Measurements from ENCODE around the gene ARRB1. TPM values are rescaled to one million over a fixed set of nuclear protein-coding genes. Genes with fewer than 3 reads are reported as not detected.

ARRB1 gene
- total and polyA plus RNA-seq, 2 donors from 2014 or later: 17.6 to 53.8 TPM

DNA sequence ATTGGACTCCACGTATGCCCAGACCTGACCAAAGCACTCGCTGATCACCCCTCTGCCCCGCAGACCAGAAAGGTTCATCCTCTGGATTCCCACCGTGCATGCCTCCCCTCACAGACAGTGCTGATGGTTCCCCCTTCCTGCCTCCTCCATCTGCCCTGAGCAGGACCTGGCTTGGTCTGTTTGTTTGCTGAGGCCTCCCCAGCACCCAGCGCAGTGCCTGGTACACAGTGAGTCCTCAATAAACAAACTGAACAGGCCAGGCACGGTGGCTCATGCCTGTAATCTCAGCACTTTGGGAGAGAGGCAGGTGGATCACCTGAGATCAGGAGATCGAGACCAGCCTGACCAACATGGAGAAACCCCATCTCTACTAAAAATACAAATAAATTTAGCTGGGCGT, 24.2 kb upstream of the ARRB1 start:
- no peak overlapping the region for H3K27ac ChIP-seq (ENCODE audit: low read depth in 2 of 2, low read length in 2 of 2)
- DNase-seq (no peak), FAIRE-seq (no peak)
- no peaks in the 10 kb centered on the region for H3K36me3 ChIP-seq (ENCODE audit: control insufficient read depth in 2 of 3, insufficient read depth in 3 of 3, low read length in 3 of 3)
- intact Hi-C loops (cut with DNase I): no loop called here
- H3K4me1 ChIP-seq (ENCODE audit: control insufficient read depth in 2 of 3, insufficient read depth in 2 of 3, low read depth in 1 of 3, low read length in 3 of 3): no peaks in the 10 kb centered on the region
- no peaks in the 10 kb centered on the region for H3K9me3 ChIP-seq (ENCODE audit: control insufficient read depth in 2 of 3, insufficient read depth in 1 of 3, low read length in 3 of 3)
- H3K4me3 ChIP-seq (ENCODE audit: low read length in 3 of 3): no peak overlapping the region
- no peak overlapping the region for H3K9ac ChIP-seq (ENCODE audit: low read length in 3 of 3)
- H3K27me3 ChIP-seq (ENCODE audit: control insufficient read depth, insufficient read depth, low read length): no peaks in the 10 kb centered on the region
- TF ChIP-seq, protein P1, sequence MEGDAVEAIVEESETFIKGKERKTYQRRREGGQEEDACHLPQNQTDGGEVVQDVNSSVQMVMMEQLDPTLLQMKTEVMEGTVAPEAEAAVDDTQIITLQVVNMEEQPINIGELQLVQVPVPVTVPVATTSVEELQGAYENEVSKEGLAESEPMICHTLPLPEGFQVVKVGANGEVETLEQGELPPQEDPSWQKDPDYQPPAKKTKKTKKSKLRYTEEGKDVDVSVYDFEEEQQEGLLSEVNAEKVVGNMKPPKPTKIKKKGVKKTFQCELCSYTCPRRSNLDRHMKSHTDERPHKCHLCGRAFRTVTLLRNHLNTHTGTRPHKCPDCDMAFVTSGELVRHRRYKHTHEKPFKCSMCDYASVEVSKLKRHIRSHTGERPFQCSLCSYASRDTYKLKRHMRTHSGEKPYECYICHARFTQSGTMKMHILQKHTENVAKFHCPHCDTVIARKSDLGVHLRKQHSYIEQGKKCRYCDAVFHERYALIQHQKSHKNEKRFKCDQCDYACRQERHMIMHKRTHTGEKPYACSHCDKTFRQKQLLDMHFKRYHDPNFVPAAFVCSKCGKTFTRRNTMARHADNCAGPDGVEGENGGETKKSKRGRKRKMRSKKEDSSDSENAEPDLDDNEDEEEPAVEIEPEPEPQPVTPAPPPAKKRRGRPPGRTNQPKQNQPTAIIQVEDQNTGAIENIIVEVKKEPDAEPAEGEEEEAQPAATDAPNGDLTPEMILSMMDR (IDR thresholded peaks at IDR 0.05; ENCODE audit: borderline replicate concordance, extremely low read depth, insufficient read depth): no peak

DNA sequence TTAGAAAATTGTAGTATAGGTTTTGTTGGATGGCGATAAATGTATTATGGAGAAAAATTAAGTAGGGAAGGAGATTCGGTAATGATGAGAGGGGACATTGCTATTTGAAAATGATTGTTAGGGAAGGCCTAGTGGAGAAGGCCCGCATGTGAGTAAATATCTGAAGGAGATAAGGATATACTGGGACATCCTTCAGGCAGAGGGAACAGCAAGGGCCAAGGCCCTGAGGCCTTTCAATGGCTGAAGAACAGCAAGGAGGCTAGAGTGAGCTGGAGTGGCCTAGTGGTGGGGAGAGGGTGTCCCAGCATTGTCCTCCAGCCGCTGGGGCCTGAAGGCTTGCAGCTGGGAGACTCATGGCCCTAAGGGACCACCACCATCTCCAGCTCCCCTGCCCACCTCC, 23.2 kb upstream of the ARRB1 start:
- intact Hi-C loops (cut with DNase I): no loop called here
- Histone ChIP-seq H3K9me3 (ENCODE audit: control insufficient read depth in 2 of 3, insufficient read depth in 1 of 3, low read length in 3 of 3) (no peaks in the 10 kb centered on the region), H3K27me3 (ENCODE audit: control insufficient read depth, insufficient read depth, low read length) (no peaks in the 10 kb centered on the region), H3K4me1 (ENCODE audit: control insufficient read depth in 2 of 3, insufficient read depth in 2 of 3, low read depth in 1 of 3, low read length in 3 of 3) (no peaks in the 10 kb centered on the region), H3K9ac (ENCODE audit: low read length in 3 of 3) (no peak overlapping the region), H3K27ac (ENCODE audit: low read depth in 2 of 2, low read length in 2 of 2) (no peak overlapping the region), H3K4me3 (ENCODE audit: low read length in 3 of 3) (no peak overlapping the region), H3K36me3 (ENCODE audit: control insufficient read depth in 2 of 3, insufficient read depth in 3 of 3, low read length in 3 of 3) (no peaks in the 10 kb centered on the region)
- no peak for FAIRE-seq
- DNase-seq: no peak
- TF ChIP-seq, protein P1 (IDR thresholded peaks at IDR 0.05; ENCODE audit: borderline replicate concordance, extremely low read depth, insufficient read depth): no peak

DNA sequence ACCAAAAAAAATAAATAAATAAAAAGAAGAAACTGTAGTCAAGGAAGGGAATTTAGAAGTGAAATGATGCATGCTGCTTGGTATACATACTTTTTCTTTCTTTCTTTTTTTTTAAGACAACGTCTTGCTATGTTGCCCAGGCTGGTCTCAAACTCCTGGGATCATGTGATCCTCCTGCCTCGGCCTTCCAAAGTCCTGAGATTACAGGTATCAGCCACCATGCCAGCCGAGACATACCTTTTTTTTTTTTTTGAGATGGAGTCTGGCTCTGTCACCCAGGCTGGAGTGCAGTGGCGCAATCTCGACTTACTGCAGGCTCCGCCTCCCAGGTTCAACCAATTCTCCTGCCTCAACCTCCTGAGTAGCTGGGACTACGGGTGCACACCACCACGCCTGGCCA, 21.7 kb upstream of the ARRB1 start:
- FAIRE-seq: no peak
- Histone ChIP-seq H3K36me3 (ENCODE audit: control insufficient read depth in 2 of 3, insufficient read depth in 3 of 3, low read length in 3 of 3) (no peaks in the 10 kb centered on the region), H3K4me3 (ENCODE audit: low read length in 3 of 3) (no peak overlapping the region), H3K9me3 (ENCODE audit: control insufficient read depth in 2 of 3, insufficient read depth in 1 of 3, low read length in 3 of 3) (no peaks in the 10 kb centered on the region), H3K4me1 (ENCODE audit: control insufficient read depth in 2 of 3, insufficient read depth in 2 of 3, low read depth in 1 of 3, low read length in 3 of 3) (no peaks in the 10 kb centered on the region), H3K27me3 (ENCODE audit: control insufficient read depth, insufficient read depth, low read length) (no peaks in the 10 kb centered on the region), H3K9ac (ENCODE audit: low read length in 3 of 3) (no peak overlapping the region), H3K27ac (ENCODE audit: low read depth in 2 of 2, low read length in 2 of 2) (no peak overlapping the region)
- DNase-seq: no peak
- TF ChIP-seq, protein P1 (IDR thresholded peaks at IDR 0.05; ENCODE audit: borderline replicate concordance, extremely low read depth, insufficient read depth): no peak
- intact Hi-C loops (cut with DNase I): no loop called here
